PC-3 (cell line): ENCODE data around the gene ERCC4. TPM values are rescaled to one million over a fixed set of nuclear protein-coding genes. Genes with fewer than 3 reads are reported as not detected.

Experiments
- ATAC-seq: fragments of 200-7000 bp; cut with Tn5 transposase; 2 replicates; pipeline ENCODE4 v1.9.1; 2020; ENCODE audit warnings: mild to moderate bottlenecking, moderate library complexity
- BruUV-seq: library from RNA; stranded (reverse); fragments of 400-500 nt; replicated peaks from 2 replicates; lab custom pipeline; 2021; lab: Mats Ljungman, UMichigan
- CTCF ChIA-PET: fragments of 300-600 bp; sonication (Branson Sonifier 250); formaldehyde crosslinking; loops from one replicate; lab custom pipeline; 2022; ENCODE audit warnings: antibody characterized with exemption; lab: Charles Lee
- POLR2A ChIA-PET: fragments of 300-600 bp; sonication (Branson Sonifier 250); formaldehyde crosslinking; loops from one replicate; lab custom pipeline; 2022; ENCODE audit warnings: antibody characterized with exemption; ENCODE audit not compliant: unreplicated experiment; lab: Charles Lee
- DNase-seq: peaks from one replicate; pipeline ENCODE4 v3.0.0-alpha.2; 2015
- H2AFZ ChIP-seq: fragments of 300-600 bp; sonication (generic); 2 replicates; pipeline ENCODE4 v1.6.0; 2016; ENCODE audit warnings: antibody characterized with exemption, low read length
- H3F3A ChIP-seq: fragments of 300-600 bp; sonication (generic); one replicate; pipeline ENCODE4 v1.6.0; 2017; ENCODE audit warnings: antibody characterized with exemption, low read length, control low read depth, mild to moderate bottlenecking; ENCODE audit not compliant: unreplicated experiment
- H3K27ac ChIP-seq: fragments of 300-600 bp; sonication (generic); 2 replicates; pipeline ENCODE4 v1.5.1; 2016; ENCODE audit warnings: mild to moderate bottlenecking, low read length
- H3K27me3 ChIP-seq: fragments of 300-600 bp; sonication (generic); 2 replicates; pipeline ENCODE4 v1.6.1; 2016; ENCODE audit warnings: low read length, mixed read lengths
- H3K36me3 ChIP-seq: fragments of 300-600 bp; sonication (generic); 2 replicates; pipeline ENCODE4 v1.6.1; 2016; ENCODE audit warnings: low read depth, mixed run types, low read length, mixed read lengths
- H3K4me1 ChIP-seq: fragments of 300-600 bp; sonication (generic); 2 replicates; pipeline ENCODE4 v1.5.1; 2016; ENCODE audit warnings: low read length; ENCODE audit not compliant: insufficient read depth
- H3K4me2 ChIP-seq: fragments of 300-600 bp; sonication (generic); 2 replicates; pipeline ENCODE4 v1.6.0; 2016; ENCODE audit warnings: low read length
- H3K4me3 ChIP-seq: fragments of 300-600 bp; sonication (generic); 2 replicates; pipeline ENCODE4 v1.5.1; 2016; ENCODE audit warnings: mild to moderate bottlenecking, low read length, mixed read lengths
- H3K79me2 ChIP-seq: fragments of 300-600 bp; sonication (generic); 2 replicates; pipeline ENCODE4 v1.6.1; 2017; ENCODE audit warnings: low read length, mixed read lengths
- H3K9ac ChIP-seq: fragments of 300-600 bp; sonication (generic); 2 replicates; pipeline ENCODE4 v1.6.0; 2016; ENCODE audit warnings: mild to moderate bottlenecking, low read length
- H3K9me2 ChIP-seq: fragments of 300-600 bp; sonication (generic); replicated peaks from 2 replicates; pipeline ENCODE4 v1.6.1; 2016; ENCODE audit warnings: mixed run types, low read length, mixed read lengths
- H3K9me3 ChIP-seq: fragments of 300-600 bp; sonication (generic); 2 replicates; pipeline ENCODE4 v1.6.1; 2016; ENCODE audit warnings: low read length, mixed read lengths
- H4K20me1 ChIP-seq: fragments of 300-600 bp; sonication (generic); 2 replicates; pipeline ENCODE4 v1.6.1; 2016; ENCODE audit warnings: low read length, mixed read lengths
- EZH2 ChIP-seq: fragments of 300-600 bp; sonication (generic); IDR thresholded peaks from one replicate; pipeline ENCODE4 v1.6.1; 2017; ENCODE audit warnings: antibody characterized with exemption, mild to moderate bottlenecking, low read length; ENCODE audit not compliant: unreplicated experiment
- EZH2phosphoT487 ChIP-seq: fragments of 300-600 bp; sonication (generic); IDR thresholded peaks from 2 replicates; pipeline ENCODE4 v1.6.1; 2018; ENCODE audit warnings: mild to moderate bottlenecking, antibody characterized with exemption, low read length, borderline replicate concordance
- intact Hi-C: fragments of 100-400 bp; cut with micrococcal nuclease; formaldehyde crosslinking; loops from 2 replicates; pipeline ENCODE4 v1.9.0; 2023
- total RNA-seq: library from RNA; depleted of rRNA; stranded (reverse); fragments of >200 nt; gene quantifications from 2 replicates; pipeline ENCODE4 v1.2.3, GENCODE V29; 2014
- TF ChIP-seq, protein P1 (sequence below): fragments of 300-600 bp; sonication (generic); conservative IDR thresholded peaks from 2 replicates; pipeline ENCODE4 v1.5.1; 2017; ENCODE audit warnings: antibody characterized with exemption, low read depth, mild to moderate bottlenecking, low read length

Gene ERCC4
- total RNA-seq, 1 experiment from 2014 or later = 3.2 TPM

DNA sequence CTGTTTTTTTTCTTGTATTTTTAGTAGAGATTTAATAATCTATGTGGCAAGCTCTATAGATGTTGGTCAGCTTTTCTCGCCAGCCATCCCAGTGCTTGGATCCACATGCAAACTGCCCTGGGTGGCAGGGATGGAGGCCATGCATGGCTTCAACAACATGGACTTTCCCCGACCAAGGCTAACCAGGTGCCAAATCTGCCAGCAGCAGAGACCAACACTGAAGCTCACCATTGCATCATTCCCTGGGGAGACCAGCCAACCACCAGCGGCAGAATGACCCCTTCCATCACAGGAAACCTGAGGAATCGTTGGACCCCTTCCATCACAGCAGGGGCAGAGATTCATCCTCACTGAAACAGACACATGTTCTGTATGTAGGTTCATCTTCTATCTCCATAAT is 27.7 kb upstream of the ERCC4 start:
- intact Hi-C loops = no loop called here
- Histone ChIP-seq H3K27ac (no peak overlapping the region), H3K9ac (no peak overlapping the region), H2AFZ (no peak overlapping the region), H3K9me3 (no peaks in the 10 kb centered on the region), H3K4me1 (no peaks in the 10 kb centered on the region), H3K4me3 (no peak overlapping the region), H3K4me2 (no peak overlapping the region), H3K36me3 (no peaks in the 10 kb centered on the region), H3K27me3 (peaks cover 35% of the 10 kb centered on the region), H3K79me2 (no peaks in the 10 kb centered on the region), H3K9me2 (no peaks in the 10 kb centered on the region), H4K20me1 (no peaks in the 10 kb centered on the region), H3F3A (no peaks in the 10 kb centered on the region)
- ATAC-seq (no peak), DNase-seq (no peak)
- no TSS peak for BruUV-seq
- CTCF ChIA-PET = no interaction called here
- no peak for TF ChIP-seq EZH2
- TF ChIP-seq, protein P1, sequence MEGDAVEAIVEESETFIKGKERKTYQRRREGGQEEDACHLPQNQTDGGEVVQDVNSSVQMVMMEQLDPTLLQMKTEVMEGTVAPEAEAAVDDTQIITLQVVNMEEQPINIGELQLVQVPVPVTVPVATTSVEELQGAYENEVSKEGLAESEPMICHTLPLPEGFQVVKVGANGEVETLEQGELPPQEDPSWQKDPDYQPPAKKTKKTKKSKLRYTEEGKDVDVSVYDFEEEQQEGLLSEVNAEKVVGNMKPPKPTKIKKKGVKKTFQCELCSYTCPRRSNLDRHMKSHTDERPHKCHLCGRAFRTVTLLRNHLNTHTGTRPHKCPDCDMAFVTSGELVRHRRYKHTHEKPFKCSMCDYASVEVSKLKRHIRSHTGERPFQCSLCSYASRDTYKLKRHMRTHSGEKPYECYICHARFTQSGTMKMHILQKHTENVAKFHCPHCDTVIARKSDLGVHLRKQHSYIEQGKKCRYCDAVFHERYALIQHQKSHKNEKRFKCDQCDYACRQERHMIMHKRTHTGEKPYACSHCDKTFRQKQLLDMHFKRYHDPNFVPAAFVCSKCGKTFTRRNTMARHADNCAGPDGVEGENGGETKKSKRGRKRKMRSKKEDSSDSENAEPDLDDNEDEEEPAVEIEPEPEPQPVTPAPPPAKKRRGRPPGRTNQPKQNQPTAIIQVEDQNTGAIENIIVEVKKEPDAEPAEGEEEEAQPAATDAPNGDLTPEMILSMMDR = no peak
- no peak for TF ChIP-seq EZH2phosphoT487
- POLR2A ChIA-PET = no interaction called here

DNA sequence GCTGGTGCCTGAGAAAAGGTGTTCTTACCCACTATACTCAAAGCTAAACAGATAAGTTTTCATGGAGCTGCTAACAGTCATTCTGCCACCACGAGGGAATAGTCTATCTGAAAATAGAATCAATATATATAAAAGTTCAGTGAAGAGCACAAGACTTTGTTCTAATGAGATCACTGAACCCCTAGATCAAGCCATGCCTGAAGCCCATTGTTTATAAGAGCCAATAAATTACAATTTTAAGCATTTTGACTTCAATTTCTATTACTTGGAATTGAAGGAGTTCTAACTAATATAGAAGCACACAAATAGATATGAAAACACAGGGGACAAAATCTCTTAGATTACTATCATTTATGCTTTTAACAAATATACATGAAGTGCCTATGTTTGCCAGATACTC is 24.4 kb upstream of the ERCC4 start:
- no peak overlapping the region for H3K9ac ChIP-seq
- no peaks in the 10 kb centered on the region for H3K36me3 ChIP-seq
- H3K9me3 ChIP-seq = no peaks in the 10 kb centered on the region
- H3K27ac ChIP-seq = no peak overlapping the region
- no peaks in the 10 kb centered on the region for H4K20me1 ChIP-seq
- intact Hi-C loops = no loop called here
- no peak overlapping the region for H3K4me3 ChIP-seq
- no peaks in the 10 kb centered on the region for H3F3A ChIP-seq
- CTCF ChIA-PET = no interaction called here
- TF ChIP-seq, protein P1 = no peak
- no peak for TF ChIP-seq EZH2phosphoT487
- TF ChIP-seq EZH2 = no peak
- H3K4me2 ChIP-seq = no peak overlapping the region
- DNase-seq = no peak
- POLR2A ChIA-PET = no interaction called here
- no peaks in the 10 kb centered on the region for H3K4me1 ChIP-seq
- H2AFZ ChIP-seq = no peak overlapping the region
- H3K27me3 ChIP-seq = peaks cover 32% of the 10 kb centered on the region
- H3K79me2 ChIP-seq = no peaks in the 10 kb centered on the region
- BruUV-seq = no TSS peak
- no peaks in the 10 kb centered on the region for H3K9me2 ChIP-seq
- ATAC-seq = no peak

DNA sequence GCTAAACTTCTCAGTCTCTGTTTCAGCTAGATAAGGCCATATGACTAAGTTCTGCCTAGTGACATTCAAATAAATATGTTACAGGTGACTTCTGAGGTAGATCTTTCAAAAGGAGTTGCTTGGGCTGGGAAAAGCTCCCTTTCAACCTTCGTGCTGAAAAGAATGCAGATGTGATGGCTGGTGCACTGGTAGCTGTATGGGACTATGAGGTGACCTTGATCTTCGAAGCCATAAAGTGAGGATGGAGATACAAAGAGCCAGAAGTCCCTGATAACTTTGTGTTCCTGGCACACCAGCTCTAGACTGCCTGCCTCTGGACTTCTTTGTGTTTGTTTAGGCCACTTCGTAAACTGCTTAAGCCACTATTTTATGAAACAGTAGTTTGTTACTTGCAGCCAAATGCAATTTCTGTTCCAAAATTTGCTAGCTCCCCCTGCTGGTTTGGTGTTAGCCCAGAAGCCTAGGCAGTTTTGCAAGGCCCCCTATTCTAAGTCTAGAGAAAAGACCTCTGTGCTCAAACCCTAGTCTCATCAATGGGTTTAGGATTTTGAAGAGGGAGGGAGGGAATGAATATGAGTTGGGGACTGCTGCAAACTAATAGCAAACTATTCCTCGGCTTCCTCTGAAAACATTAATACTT is 23.3 kb upstream of the ERCC4 start:
- DNase-seq = peak; percentile 41
- TF ChIP-seq, protein P1 = peak; percentile 65
- no peak for TF ChIP-seq EZH2
- no peak for TF ChIP-seq EZH2phosphoT487
- Histone ChIP-seq H3K9ac (no peak overlapping the region), H3K79me2 (no peaks in the 10 kb centered on the region), H3K27me3 (peaks cover 25% of the 10 kb centered on the region), H3K4me3 (no peak overlapping the region), H3K9me2 (no peaks in the 10 kb centered on the region), H3K9me3 (no peaks in the 10 kb centered on the region), H3F3A (no peaks in the 10 kb centered on the region), H3K4me2 (no peak overlapping the region), H3K36me3 (no peaks in the 10 kb centered on the region), H3K27ac (no peak overlapping the region), H4K20me1 (no peaks in the 10 kb centered on the region), H2AFZ (no peak overlapping the region), H3K4me1 (no peaks in the 10 kb centered on the region)
- POLR2A ChIA-PET = no interaction called here
- intact Hi-C loops = no loop called here
- BruUV-seq = no TSS peak
- CTCF ChIA-PET = no interaction called here
- ATAC-seq = no peak; the same call in 1 of the 2 replicates
